Neural cell (in vitro differentiated cells): Measurements from ENCODE around the gene LRRC61. TPM values are rescaled to one million over a fixed set of nuclear protein-coding genes. Genes with fewer than 3 reads are reported as not detected.

Source experiments
- H2AFZ ChIP-seq: fragments of 200-600, 300-800 bp; sonication (generic), shearing (Covaris generic); 2 replicates; pipeline ENCODE4 v1.6.0; 2014; ENCODE audit warnings: low read depth, mild to moderate bottlenecking, antibody characterized with exemption, low read length, moderate library complexity
- H3F3A ChIP-seq: fragments of 200-600 bp; shearing (Covaris generic); 2 replicates; pipeline ENCODE4 v1.6.1; 2016; ENCODE audit warnings: mild to moderate bottlenecking, moderate library complexity, mixed read lengths, antibody characterized with exemption, low read length; ENCODE audit not compliant: insufficient read depth, poor library complexity, severe bottlenecking
- H3K27ac ChIP-seq: fragments of 200-600, 300-800 bp; sonication (generic), shearing (Covaris generic); 2 replicates; pipeline ENCODE4 v1.5.1; 2014; ENCODE audit warnings: mild to moderate bottlenecking, low read length, moderate library complexity
- H3K27me3 ChIP-seq: fragments of 300-800, 200-600 bp; sonication (generic), shearing (Covaris generic); 2 replicates; pipeline ENCODE4 v1.6.0; 2014; ENCODE audit warnings: mild to moderate bottlenecking, low read depth, low read length, moderate library complexity; ENCODE audit not compliant: insufficient read depth
- H3K36me3 ChIP-seq: fragments of 300-800, 200-600 bp; sonication (generic), shearing (Covaris generic); 2 replicates; pipeline ENCODE4 v1.5.1; 2014; ENCODE audit warnings: mild to moderate bottlenecking, antibody characterized with exemption, low read length, moderate library complexity; ENCODE audit not compliant: insufficient read depth
- H3K4me2 ChIP-seq: fragments of 300-800, 200-600 bp; sonication (generic), shearing (Covaris generic); 2 replicates; pipeline ENCODE4 v1.6.0; 2014; ENCODE audit warnings: mild to moderate bottlenecking, low read length
- H3K4me3 ChIP-seq: fragments of 300-800, 200-600 bp; sonication (generic), shearing (Covaris generic); 2 replicates; pipeline ENCODE4 v1.5.1; 2014; ENCODE audit warnings: mild to moderate bottlenecking, low read length, moderate library complexity
- H3K79me2 ChIP-seq: fragments of 200-600 bp; shearing (Covaris generic); replicated peaks from 2 replicates; pipeline ENCODE4 v1.6.0; 2014; ENCODE audit warnings: mild to moderate bottlenecking, low read length, moderate library complexity; ENCODE audit not compliant: insufficient read depth
- H3K9ac ChIP-seq: fragments of 300-800, 200-600 bp; sonication (generic), shearing (Covaris generic); 2 replicates; pipeline ENCODE4 v1.6.1; 2016; ENCODE audit warnings: mild to moderate bottlenecking, low read length, mixed read lengths
- H3K9me2 ChIP-seq: fragments of 200-600 bp; shearing (Covaris generic); 2 replicates; pipeline ENCODE4 v1.6.1; 2016; ENCODE audit warnings: mild to moderate bottlenecking, low read length, mixed read lengths; ENCODE audit not compliant: insufficient read depth
- H3K9me3 ChIP-seq: fragments of 200-600, 300-800 bp; sonication (generic), shearing (Covaris generic); 2 replicates; pipeline ENCODE4 v1.6.1; 2016; ENCODE audit warnings: mild to moderate bottlenecking, mixed run types, low read length, moderate library complexity, mixed read lengths
- H4K20me1 ChIP-seq: fragments of 200-600 bp; shearing (Covaris generic); 2 replicates; pipeline ENCODE4 v1.6.1; 2016; ENCODE audit warnings: mild to moderate bottlenecking, mixed run types; ENCODE audit not compliant: insufficient read depth
- CTCF ChIP-seq: fragments of 450-650 bp; IDR thresholded peaks from 2 replicates; pipeline ENCODE4 v1.5.1; 2014; ENCODE audit warnings: antibody characterized with exemption, mild to moderate bottlenecking, moderate library complexity; ENCODE audit not compliant: poor library complexity, severe bottlenecking
- EP300 ChIP-seq: fragments of 450-650 bp; conservative IDR thresholded peaks from 2 replicates; pipeline ENCODE4 v1.6.1; 2014; ENCODE audit warnings: antibody characterized with exemption, mild to moderate bottlenecking, moderate library complexity; ENCODE audit not compliant: poor library complexity, severe bottlenecking
- EZH2 ChIP-seq: fragments of 200-600, 300-800 bp; shearing (Covaris generic), sonication (generic); IDR thresholded peaks from 2 replicates; pipeline ENCODE4 v1.6.1; 2014; ENCODE audit warnings: antibody characterized with exemption, low read length, borderline replicate concordance, mild to moderate bottlenecking; ENCODE audit not compliant: insufficient read depth, poor library complexity, severe bottlenecking
- MXI1 ChIP-seq: fragments of 450-650 bp; conservative IDR thresholded peaks from 2 replicates; pipeline ENCODE4 v1.6.1; 2014; ENCODE audit warnings: antibody characterized with exemption, mild to moderate bottlenecking; ENCODE audit not compliant: poor library complexity, severe bottlenecking
- POLR2AphosphoS5 ChIP-seq: IDR thresholded peaks from 2 replicates; pipeline ENCODE4 v1.6.1; 2012
- RAD21 ChIP-seq: fragments of 450-650 bp; conservative IDR thresholded peaks from 2 replicates; pipeline ENCODE4 v1.6.1; 2014; ENCODE audit warnings: antibody characterized with exemption, mild to moderate bottlenecking, moderate library complexity
- REST ChIP-seq: IDR thresholded peaks from 2 replicates; pipeline ENCODE4 v1.6.1; 2012; ENCODE audit warnings: borderline replicate concordance
- SMC3 ChIP-seq: fragments of 450-650 bp; conservative IDR thresholded peaks from 2 replicates; pipeline ENCODE4 v1.6.1; 2014; ENCODE audit warnings: antibody characterized with exemption, mild to moderate bottlenecking, moderate library complexity; ENCODE audit not compliant: poor library complexity
- TAF1 ChIP-seq: IDR thresholded peaks from 2 replicates; pipeline ENCODE4 v1.6.1; 2012; ENCODE audit warnings: low read depth
- polyA plus RNA-seq: library from polyadenylated mRNA; depleted of rRNA; stranded (reverse); fragments of >200 nt; gene quantifications from 2 replicates; pipeline ENCODE4 v1.2.3, GENCODE V29; 2014

LRRC61 gene
- polyA plus RNA-seq, 1 donor from 2014 or later, result 5.0 TPM

- Histone ChIP-seq H3K79me2 (peaks cover 34% of the 10 kb centered on the region), H3F3A (peaks cover 4% of the 10 kb centered on the region), H3K27ac (no peak overlapping the region), H3K36me3 (no peaks in the 10 kb centered on the region), H3K9me3 (no peaks in the 10 kb centered on the region), H3K9me2 (no peaks in the 10 kb centered on the region), H3K9ac (no peak overlapping the region), H2AFZ (no peak overlapping the region), H3K4me3 (no peak overlapping the region), H4K20me1 (no peaks in the 10 kb centered on the region), H3K27me3 (no peaks in the 10 kb centered on the region), H3K4me2 (no peak overlapping the region)
- no peak for TF ChIP-seq SMC3
- no peak for TF ChIP-seq MXI1
- no peak for TF ChIP-seq EZH2
- no peak for TF ChIP-seq POLR2AphosphoS5
- no peak for TF ChIP-seq EP300
- no peak for TF ChIP-seq RAD21
- no peak for TF ChIP-seq CTCF
- no peak for TF ChIP-seq REST
- no peak for TF ChIP-seq TAF1
Measured at GRCh38 chr7:150374472-150374871, 51.3 kb downstream of the LRRC61 start.

GRCh38 chr7:150375662-150376521 is 52.7 kb downstream of the LRRC61 start:
- TF ChIP-seq EZH2, result no peak
- Histone ChIP-seq H3K9ac (no peak overlapping the region), H3K9me3 (no peaks in the 10 kb centered on the region), H4K20me1 (no peaks in the 10 kb centered on the region), H3K4me3 (no peak overlapping the region), H3K27ac (no peak overlapping the region), H3K79me2 (peaks cover 34% of the 10 kb centered on the region), H2AFZ (no peak overlapping the region), H3K36me3 (no peaks in the 10 kb centered on the region), H3K9me2 (no peaks in the 10 kb centered on the region), H3K4me2 (no peak overlapping the region), H3K27me3 (no peaks in the 10 kb centered on the region), H3F3A (peaks cover 4% of the 10 kb centered on the region)
